Right lobe of liver (tissue), 6 donors: ENCODE results near the gene UBAP1L. TPM values are rescaled to one million over a fixed set of nuclear protein-coding genes. Genes with fewer than 3 reads are reported as not detected.
"Not testable (repeated sequence)": the region's sequence is repeated elsewhere in the genome, so short reads cannot be mapped to it uniquely, and the experiment has no call there.

ENCODE experiments used
- ATAC-seq, 4 donors: fragments of 200-7000 bp; cut with Tn5 transposase; one replicate each; pipeline ENCODE4 v1.9.1; 2020; ENCODE audit warnings: mild to moderate bottlenecking in 4 of 4, moderate library complexity in 4 of 4
- DNase-seq, 3 donors: peaks; one replicate each; pipeline ENCODE4 v3.0.0-alpha.2; 2020
- H3K27ac ChIP-seq, 3 donors: fragments of 200-600 bp; one replicate each; pipeline ENCODE4 v1.8.0; 2022
- H3K27me3 ChIP-seq, 2 donors: fragments of 200-600 bp; one replicate each; pipeline ENCODE4 v1.8.0; 2022
- H3K36me3 ChIP-seq, 4 donors: fragments of 200-600 bp; sonication (generic) in 1 of 4; one replicate each; pipeline versions ENCODE4 v1.5.1 to v1.8.0; 2017 to 2022; ENCODE audit warnings: control low read depth in 1 of 4
- H3K4me1 ChIP-seq, 4 donors: fragments of 200-600 bp; sonication (generic) in 1 of 4; one replicate each; pipeline versions ENCODE4 v1.5.1 to v1.8.0; 2017 to 2022; ENCODE audit warnings: control low read depth in 1 of 4
- H3K4me3 ChIP-seq, 3 donors: fragments of 200-600 bp; one replicate each; pipeline ENCODE4 v1.8.0; 2022
- H3K9me3 ChIP-seq, 4 donors: fragments of 200-600 bp; sonication (generic) in 1 of 4; one replicate each; pipeline versions ENCODE4 v1.5.1 to v1.8.0; 2017 to 2022; ENCODE audit warnings: control low read depth in 1 of 4
- CTCF ChIP-seq, 4 donors: fragments of 200-600 bp in 3 of 4; fragments of 450-650 bp in 1 of 4; IDR thresholded peaks; one replicate each; pipeline versions ENCODE4 v1.5.1 to v1.8.0; 2016 to 2022; ENCODE audit warnings: antibody characterized with exemption in 4 of 4, mild to moderate bottlenecking in 2 of 4
- POLR2A ChIP-seq: fragments of 450-650 bp; IDR thresholded peaks from one replicate; pipeline ENCODE4 v1.6.1; 2017; ENCODE audit warnings: antibody characterized with exemption, mild to moderate bottlenecking
- WGBS: methylation state at CpG from one replicate; pipeline ENCODE4 v1.1.6; 2018; ENCODE audit warnings: low coverage, low lambda C conversion rate; ENCODE audit not compliant: insufficient coverage; ENCODE audit errors: missing lambda C conversion rate; 5-methylcytosine and 5-hydroxymethylcytosine counted together
- intact Hi-C, 2 donors: fragments of 100-400 bp; cut with DNase I; formaldehyde crosslinking; loops; one replicate each; pipeline versions ENCODE4 v1.11.2 to v1.14.1; 2022
- small RNA-seq, 2 experiments: library from RNA; depleted of rRNA; stranded (forward); fragments of <200 nt; gene quantifications; one replicate each; pipeline ENCODE3, GENCODE V24; 2016
- total RNA-seq, 6 experiments: library from RNA; depleted of rRNA in 2 of 6; stranded (reverse); fragments of >200 nt in 2 of 6; fragmentation: NEBNext Ultra II Directional in 3 of 6; extraction: Animal tissue kit (Norgen Biotek cat#: 25700) in 3 of 6; gene quantifications; one replicate each; pipeline versions ENCODE4 v1.1.0 to v1.2.4, GENCODE V29; 2016 to 2023
- donor health status: DM: no; HTN: yes; CAD: no.
- donor health status: DM: no; HTN: no; CAD: no.
- donor health status: DM: no; HTN: no; CAD: no.
- donor health status: DM: no; HTN: yes; CAD: no.
- donor health status: DM: no; HTN: yes; CAD: no.

Gene UBAP1L
- total RNA-seq, 6 experiments from 2014 or later: 1.6 to 5.9 (median 3.0) TPM

- ATAC-seq (peak; percentile 90 to 97 (median 94)), DNase-seq (peak; percentile 75 to 90 (median 86))
- Histone ChIP-seq H3K27me3 (no peaks in the 10 kb centered on the region), H3K4me3 (peak within 1 kb of the TSS in 1 of 3 donors; percentile 19), H3K4me1 (peaks cover 0 to 24% (median 10%) of the 10 kb centered on the region in 4 donors), H3K9me3 (no peaks in the 10 kb centered on the region), H3K27ac (peak within 1 kb of the TSS; percentile 58 to 92 (median 79)), H3K36me3 (no peaks in the 10 kb centered on the region)
- 12% methylated on average over 5 of the region's 7 CpGs for WGBS
- TF ChIP-seq POLR2A (peak; percentile 31), CTCF (IDR thresholded peaks at IDR 0.05) (no peak)
- intact Hi-C loops: no loop called here
Observed at GRCh38 chr15:65044724-65045481, 70.1 kb downstream of the UBAP1L start, which contains the start of gene SLC51B. Gene SLC51B (plus strand): TSS chr15:65045387. CDS start chr15:65050005, 4,618 bp downstream.

- Histone ChIP-seq H3K4me1 (peaks cover 0 to 24% (median 10%) of the 10 kb centered on the region in 4 donors), H3K27ac (peak overlapping the region; percentile 58 to 92 (median 79))
- H3K36me3 ChIP-seq, H3K4me3 ChIP-seq, H3K9me3 ChIP-seq, H3K27me3 ChIP-seq, intact Hi-C loops: not testable (repeated sequence)
- DNase-seq (peak in 2 of 3 donors; percentile 58 to 63), ATAC-seq (peak; percentile 72 to 79 (median 77))
- 19% methylated on average over 5 of the region's 5 CpGs for WGBS
Observed at GRCh38 chr15:65044218-65044617, 70.8 kb downstream of the UBAP1L start.

DNA sequence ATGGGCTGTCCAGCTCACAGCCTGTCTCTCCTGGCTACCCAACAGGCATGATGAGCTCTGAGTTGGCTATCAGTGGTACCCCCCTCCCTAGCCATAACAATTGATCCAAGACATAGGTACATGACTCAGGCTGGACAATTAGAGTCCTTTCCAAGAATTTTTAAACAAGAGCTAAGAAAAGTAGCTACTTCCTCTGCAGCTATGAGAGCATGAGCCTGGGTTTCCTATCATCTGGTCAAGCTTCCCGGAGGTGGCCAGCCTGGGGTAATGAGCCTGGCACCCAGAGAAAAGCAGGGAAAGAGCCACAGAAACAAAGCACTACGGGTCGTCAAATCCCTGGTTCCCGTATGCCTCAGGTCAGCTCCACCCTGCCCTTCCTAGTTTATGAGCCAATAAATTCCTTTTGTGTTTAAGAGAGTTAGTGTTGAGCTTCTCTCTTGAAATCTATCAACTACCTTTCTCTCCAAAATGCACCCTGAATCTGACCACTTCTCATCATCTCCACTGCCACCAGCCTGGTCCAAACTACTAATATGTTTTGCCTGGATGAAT lies 72.1 kb downstream of the UBAP1L start:
- no peak overlapping the region for H3K27ac ChIP-seq
- H3K27me3 ChIP-seq: no peaks in the 10 kb centered on the region
- DNase-seq: no peak
- H3K4me1 ChIP-seq: peaks cover 0 to 24% (median 10%) of the 10 kb centered on the region in 4 donors
- TF ChIP-seq CTCF (IDR thresholded peaks at IDR 0.05) (no peak), POLR2A (no peak)
- intact Hi-C loops: no loop called here
- H3K4me3 ChIP-seq: no peak overlapping the region
- no peaks in the 10 kb centered on the region for H3K9me3 ChIP-seq
- ATAC-seq: no peak
- 40% methylated on average over 1 of the region's 4 CpGs for WGBS
- H3K36me3 ChIP-seq: no peaks in the 10 kb centered on the region

Small RNA genes within 50 kb of the gene (small RNA-seq; reads per million reads assigned to genes)
- 0 reads per million in 2 experiments for gene AC013553.1

Other genes with a start within 250 kb of the UBAP1L start
- 1 to 10 TPM in 1 of 6 experiments, under 1 TPM in 5; 0.29 to 1.1 (median 0.47) TPM for gene ANKDD1A, start 203.3 kb downstream of the UBAP1L start, total RNA-seq
- gene SPG21, start 125.3 kb downstream of the UBAP1L start, total RNA-seq: 10 to 100 TPM; 35.2 to 70.4 (median 52.2) TPM
- 10 to 100 TPM in 5 of 6 experiments, 1 to 10 TPM in 1; 9.2 to 24.3 (median 13.0) TPM for gene MTFMT, start 85.6 kb downstream of the UBAP1L start, total RNA-seq
- gene SLC51B, start 69.8 kb downstream of the UBAP1L start, total RNA-seq: 10 to 100 TPM in 1 of 6 experiments, 1 to 10 TPM in 4, under 1 TPM in 1; 0.32 to 10.1 (median 2.7) TPM
- 1 to 10 TPM in 1 of 6 experiments, under 1 TPM in 5; 0.07 to 1.5 (median 0.24) TPM for gene RASL12, start 47.2 kb downstream of the UBAP1L start, total RNA-seq
- gene KBTBD13, start 38.5 kb downstream of the UBAP1L start, total RNA-seq: not detected
- gene PDCD7, start 18.6 kb upstream of the UBAP1L start, total RNA-seq: 10 to 100 TPM in 3 of 6 experiments, 1 to 10 TPM in 3; 6.3 to 12.2 (median 9.1) TPM
- gene CLPX, start 70.1 kb upstream of the UBAP1L start, total RNA-seq: 10 to 100 TPM; 57.6 to 80.9 (median 72.8) TPM
- 1 to 10 TPM in 3 of 6 experiments, under 1 TPM in 3; 0.46 to 2.5 (median 0.99) TPM for gene CILP, start 96.3 kb upstream of the UBAP1L start, total RNA-seq
- 10 to 100 TPM in 1 of 6 experiments, 1 to 10 TPM in 5; 6.9 to 11.3 (median 8.5) TPM for gene PARP16, start 171.7 kb upstream of the UBAP1L start, total RNA-seq
- not detected for gene RNU5A-1, start 180.9 kb upstream of the UBAP1L start, total RNA-seq
- gene RNU5B-1, start 189.5 kb upstream of the UBAP1L start, total RNA-seq: 10 to 100 TPM in 2 of 6 experiments, not detected in 4; 11.0 to 35.4 TPM